GM12864 (cell line): ENCODE results near the gene CAAP1.
A peak's percentile ranks its signal among the peaks of the same experiment; 100 is the strongest.
"Not testable (repeated sequence)": the region's sequence is repeated elsewhere in the genome, so short reads cannot be mapped to it uniquely, and the experiment has no call there.

Experiments used
- DNase-seq: peaks from one replicate; pipeline ENCODE4 v3.0.0-alpha.2; 2011; ENCODE audit warnings: low read depth
- H3K4me3 ChIP-seq: 2 replicates; pipeline ENCODE4 v1.5.1; 2011; ENCODE audit warnings: mild to moderate bottlenecking, low read depth, low read length, control low read depth
- CTCF ChIP-seq: IDR thresholded peaks from 2 replicates; pipeline ENCODE4 v1.5.1; 2011; ENCODE audit warnings: low read depth, mild to moderate bottlenecking, moderate library complexity, low read length, control low read depth, inconsistent platforms; ENCODE audit errors: missing control alignments

The CAAP1 gene

DNA sequence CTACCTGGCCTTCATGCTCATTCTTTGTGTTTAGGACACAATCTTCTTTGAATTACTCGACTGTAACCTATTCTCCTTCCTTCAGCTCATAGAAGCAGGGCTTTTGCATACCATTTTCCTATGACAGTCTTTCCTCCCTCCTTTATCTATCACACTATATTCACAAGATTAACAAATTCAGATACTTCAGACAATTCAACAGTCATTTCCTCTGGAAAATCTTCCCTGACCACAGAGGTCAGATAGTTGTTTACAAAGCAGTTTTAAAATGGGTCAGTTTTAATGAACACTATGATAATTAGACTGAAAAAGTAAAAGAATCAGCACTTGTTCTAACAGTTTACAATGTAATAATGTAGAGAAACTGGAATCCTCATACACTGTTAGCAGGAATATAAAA lies 4.3 kb downstream of the CAAP1 start:
- TF ChIP-seq CTCF: no peak
- DNase-seq: no peak
- no peak overlapping the region for H3K4me3 ChIP-seq

GRCh38 chr9:26882154-26882553 lies 10.4 kb downstream of the CAAP1 start:
- no peak overlapping the region for H3K4me3 ChIP-seq
- TF ChIP-seq CTCF: no peak
- no peak for DNase-seq

- no peak for DNase-seq
- H3K4me3 ChIP-seq: no peak overlapping the region
- TF ChIP-seq CTCF: no peak
Measured at GRCh38 chr9:26880262-26880661, 12.3 kb downstream of the CAAP1 start.

DNA sequence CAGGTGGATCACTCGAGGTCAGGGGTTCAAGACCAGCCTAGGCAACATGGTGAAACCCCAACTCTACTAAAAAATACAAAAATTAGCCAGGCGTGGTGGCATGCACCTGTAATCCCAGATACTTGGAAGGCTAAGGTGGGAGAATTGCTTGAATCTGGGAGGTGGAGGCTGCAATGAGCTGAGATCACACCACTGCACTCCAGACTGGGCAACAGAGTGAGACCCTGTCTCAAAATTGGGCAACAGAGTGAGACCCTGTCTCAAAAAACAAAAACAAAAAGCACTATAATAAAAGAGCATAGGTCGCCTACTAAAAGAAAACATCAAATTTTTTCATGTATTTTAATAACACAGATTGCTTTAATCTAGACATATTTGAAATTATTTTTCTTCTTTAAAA lies 17.4 kb downstream of the CAAP1 start:
- not testable (repeated sequence) for H3K4me3 ChIP-seq, DNase-seq

- DNase-seq: no peak
- no peak overlapping the region for H3K4me3 ChIP-seq
- TF ChIP-seq CTCF: no peak
Measured at GRCh38 chr9:26870292-26870691, 22.3 kb downstream of the CAAP1 start.

GRCh38 chr9:26863074-26863473 lies 29.5 kb downstream of the CAAP1 start:
- DNase-seq: no peak
- no peak overlapping the region for H3K4me3 ChIP-seq
- TF ChIP-seq CTCF: peak; percentile 26

DNA sequence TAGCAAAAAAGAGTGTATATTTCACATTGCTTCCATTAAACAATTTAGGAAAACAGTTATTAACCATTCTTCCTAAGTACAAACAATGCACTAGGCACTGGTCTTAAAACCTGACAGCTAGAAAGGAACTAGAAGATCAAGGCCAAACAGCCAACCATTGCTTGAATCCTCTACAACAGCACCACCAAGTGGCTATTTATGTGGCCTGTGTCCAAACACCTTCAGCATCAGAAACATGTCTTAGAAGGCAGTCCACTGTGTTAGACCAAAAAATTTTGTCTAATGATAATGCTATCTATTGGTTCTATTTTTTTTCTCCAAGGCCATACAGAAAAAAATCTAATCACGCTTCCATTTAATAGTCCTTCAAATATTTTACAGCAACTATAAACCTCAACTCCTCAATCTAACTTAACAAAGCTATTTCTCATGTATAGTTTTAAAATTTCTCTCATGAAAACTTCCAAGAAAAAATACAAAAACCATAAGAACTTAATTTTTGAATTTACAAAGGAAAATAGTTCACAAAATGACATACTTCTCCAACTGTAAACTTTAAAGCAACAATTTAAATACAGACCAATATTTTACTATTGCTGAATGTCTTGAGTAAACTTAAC lies 36.1 kb downstream of the CAAP1 start:
- no peak overlapping the region for H3K4me3 ChIP-seq
- DNase-seq: peak; percentile 41
- TF ChIP-seq CTCF: peak; percentile 60

DNA sequence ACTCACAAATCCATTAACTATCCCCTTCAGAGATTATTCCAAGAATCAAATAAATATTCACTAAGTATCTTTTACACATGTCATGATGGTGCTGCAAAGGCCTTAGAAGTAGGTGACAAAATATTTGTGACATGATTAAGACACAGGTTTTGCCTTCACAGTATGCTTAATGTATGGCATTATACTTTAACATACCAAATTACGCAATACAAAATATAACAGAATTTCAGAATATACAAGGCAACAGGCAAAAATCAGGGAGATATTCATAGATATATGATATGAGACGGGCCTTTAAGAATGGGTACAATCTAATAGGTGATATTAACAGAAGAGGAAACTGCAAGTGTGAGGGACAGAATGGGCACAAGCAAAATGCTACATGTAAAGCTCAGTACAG lies 41.6 kb downstream of the CAAP1 start:
- no peak for TF ChIP-seq CTCF
- DNase-seq: no peak
- no peak overlapping the region for H3K4me3 ChIP-seq
